Measurements from ENCODE around the gene SIRT5.

SIRT5 gene

GRCh38 chr6:13528777-13529343 is 45.5 kb upstream of the SIRT5 start:
- no peak overlapping the region for H3K4me3 ChIP-seq (ENCODE audit: control insufficient read depth in 1 of 7, extremely low read depth in 1 of 7, insufficient read depth in 4 of 7, low read depth in 2 of 7, low read length in 6 of 7)
- DNase-seq = no peak
- H3K9me3 ChIP-seq (ENCODE audit: control extremely low read depth in 1 of 5, control insufficient read depth in 4 of 5, insufficient read depth in 2 of 5, low read depth in 1 of 5, low read length in 4 of 5) = no peaks in the 10 kb centered on the region
- no peak overlapping the region for H3K27ac ChIP-seq (ENCODE audit: insufficient read depth in 1 of 2, low read depth in 1 of 2, low read length in 2 of 2, poor library complexity in 1 of 2, severe bottlenecking in 2 of 2)
- ChIA-PET POLR2A (no interaction called here), CTCF (interaction anchor here (1.0 to 1.6 kb wide), 4 partner anchors 11 to 46 kb away, joined by 3 to 6 read pairs (median 4); no protein-coding TSS in a partner anchor)
- 95% methylated on average over 6 of the region's 8 CpGs for WGBS (ENCODE audit: insufficient coverage)
- H3K27me3 ChIP-seq (replicated peaks in 2 of 5; ENCODE audit: control insufficient read depth in 4 of 5, insufficient read depth in 5 of 5, low read length in 4 of 5) = no peaks in the 10 kb centered on the region
- no peaks in the 10 kb centered on the region for H3K36me3 ChIP-seq (ENCODE audit: control insufficient read depth in 4 of 4, insufficient read depth in 4 of 4, low read length in 3 of 4)
- H3K4me1 ChIP-seq (ENCODE audit: control extremely low read depth in 1 of 4, control insufficient read depth in 4 of 4, insufficient read depth in 4 of 4, low read length in 3 of 4) = peaks cover 2 to 50% (median 42%) of the 10 kb centered on the region in 4 experiments

- no peaks in the 10 kb centered on the region for H3K27me3 ChIP-seq (replicated peaks in 2 of 5; ENCODE audit: control insufficient read depth in 4 of 5, insufficient read depth in 5 of 5, low read length in 4 of 5)
- H3K36me3 ChIP-seq (ENCODE audit: control insufficient read depth in 4 of 4, insufficient read depth in 4 of 4, low read length in 3 of 4) = no peaks in the 10 kb centered on the region
- ChIA-PET CTCF (interaction anchor here (0.7 to 1.9 kb wide), 5 partner anchors 78 to 198 kb away, joined by 3 to 6 read pairs (median 4); no protein-coding TSS in a partner anchor), POLR2A (interaction anchor here (0.7 kb wide), 1 partner anchor 204 kb away, joined by 3 read pairs; the partner anchor contains the start of gene TBC1D7)
- no peak for DNase-seq
- H3K9me3 ChIP-seq (ENCODE audit: control extremely low read depth in 1 of 5, control insufficient read depth in 4 of 5, insufficient read depth in 2 of 5, low read depth in 1 of 5, low read length in 4 of 5) = no peaks in the 10 kb centered on the region
- 81% methylated on average over 3 of the region's 4 CpGs for WGBS (ENCODE audit: insufficient coverage)
- H3K27ac ChIP-seq (ENCODE audit: insufficient read depth in 1 of 2, low read depth in 1 of 2, low read length in 2 of 2, poor library complexity in 1 of 2, severe bottlenecking in 2 of 2) = no peak overlapping the region
- peaks cover 2 to 24% (median 18%) of the 10 kb centered on the region in 4 experiments for H3K4me1 ChIP-seq (ENCODE audit: control extremely low read depth in 1 of 4, control insufficient read depth in 4 of 4, insufficient read depth in 4 of 4, low read length in 3 of 4)
- H3K4me3 ChIP-seq (ENCODE audit: control insufficient read depth in 1 of 7, extremely low read depth in 1 of 7, insufficient read depth in 4 of 7, low read depth in 2 of 7, low read length in 6 of 7) = no peak overlapping the region
These were observed 42.4 kb upstream of the SIRT5 start for GRCh38 chr6:13531956-13532355.

GRCh38 chr6:13534536-13534935 is 39.9 kb upstream of the SIRT5 start:
- no peaks in the 10 kb centered on the region for H3K27me3 ChIP-seq (replicated peaks in 2 of 5; ENCODE audit: control insufficient read depth in 4 of 5, insufficient read depth in 5 of 5, low read length in 4 of 5)
- peaks cover 0 to 3% (median 0%) of the 10 kb centered on the region in 4 experiments for H3K4me1 ChIP-seq (ENCODE audit: control extremely low read depth in 1 of 4, control insufficient read depth in 4 of 4, insufficient read depth in 4 of 4, low read length in 3 of 4)
- no peaks in the 10 kb centered on the region for H3K36me3 ChIP-seq (ENCODE audit: control insufficient read depth in 4 of 4, insufficient read depth in 4 of 4, low read length in 3 of 4)
- 96% methylated on average over 3 of the region's 3 CpGs for WGBS (ENCODE audit: insufficient coverage)
- no peak overlapping the region for H3K4me3 ChIP-seq (ENCODE audit: control insufficient read depth in 1 of 7, extremely low read depth in 1 of 7, insufficient read depth in 4 of 7, low read depth in 2 of 7, low read length in 6 of 7)
- POLR2A ChIA-PET = no interaction called here
- CTCF ChIA-PET = interaction anchor here (0.8 to 1.8 kb wide), 6 partner anchors 10 to 204 kb away, joined by 3 to 5 read pairs (median 3); no protein-coding TSS in a partner anchor
- no peak overlapping the region for H3K27ac ChIP-seq (ENCODE audit: insufficient read depth in 1 of 2, low read depth in 1 of 2, low read length in 2 of 2, poor library complexity in 1 of 2, severe bottlenecking in 2 of 2)
- DNase-seq = no peak
- no peaks in the 10 kb centered on the region for H3K9me3 ChIP-seq (ENCODE audit: control extremely low read depth in 1 of 5, control insufficient read depth in 4 of 5, insufficient read depth in 2 of 5, low read depth in 1 of 5, low read length in 4 of 5)

- WGBS (ENCODE audit: insufficient coverage) = no CpG with 5 or more reads among the region's 3 CpGs
- H3K27ac ChIP-seq (ENCODE audit: insufficient read depth in 1 of 2, low read depth in 1 of 2, low read length in 2 of 2, poor library complexity in 1 of 2, severe bottlenecking in 2 of 2) = no peak overlapping the region
- ChIA-PET POLR2A (no interaction called here), CTCF (interaction anchor here (0.6 to 1.8 kb wide), 8 partner anchors 11 to 205 kb away, joined by 3 to 5 read pairs (median 3); no protein-coding TSS in a partner anchor)
- DNase-seq = no peak
- no peak overlapping the region for H3K4me3 ChIP-seq (ENCODE audit: control insufficient read depth in 1 of 7, extremely low read depth in 1 of 7, insufficient read depth in 4 of 7, low read depth in 2 of 7, low read length in 6 of 7)
- no peaks in the 10 kb centered on the region for H3K9me3 ChIP-seq (ENCODE audit: control extremely low read depth in 1 of 5, control insufficient read depth in 4 of 5, insufficient read depth in 2 of 5, low read depth in 1 of 5, low read length in 4 of 5)
- no peaks in the 10 kb centered on the region for H3K36me3 ChIP-seq (ENCODE audit: control insufficient read depth in 4 of 4, insufficient read depth in 4 of 4, low read length in 3 of 4)
- peaks cover 0 to 2% (median 0%) of the 10 kb centered on the region in 4 experiments for H3K4me1 ChIP-seq (ENCODE audit: control extremely low read depth in 1 of 4, control insufficient read depth in 4 of 4, insufficient read depth in 4 of 4, low read length in 3 of 4)
- H3K27me3 ChIP-seq (replicated peaks in 2 of 5; ENCODE audit: control insufficient read depth in 4 of 5, insufficient read depth in 5 of 5, low read length in 4 of 5) = no peaks in the 10 kb centered on the region
These were observed 39.1 kb upstream of the SIRT5 start for GRCh38 chr6:13535306-13535705.

GRCh38 chr6:13536796-13537526 is 37.4 kb upstream of the SIRT5 start:
- POLR2A ChIA-PET = interaction anchor here (1.1 kb wide), 1 partner anchor 10 kb away, joined by 4 read pairs; no protein-coding TSS in a partner anchor
- no peaks in the 10 kb centered on the region for H3K27me3 ChIP-seq (replicated peaks in 2 of 5; ENCODE audit: control insufficient read depth in 4 of 5, insufficient read depth in 5 of 5, low read length in 4 of 5)

GRCh38 chr6:13537527-13537897 is 36.9 kb upstream of the SIRT5 start:
- POLR2A ChIA-PET = interaction anchor here (1.1 kb wide), 1 partner anchor 11 kb away, joined by 4 read pairs; no protein-coding TSS in a partner anchor
- Histone ChIP-seq H3K9me3 (ENCODE audit: control extremely low read depth in 1 of 5, control insufficient read depth in 4 of 5, insufficient read depth in 2 of 5, low read depth in 1 of 5, low read length in 4 of 5) (no peaks in the 10 kb centered on the region), H3K27ac (ENCODE audit: insufficient read depth in 1 of 2, low read depth in 1 of 2, low read length in 2 of 2, poor library complexity in 1 of 2, severe bottlenecking in 2 of 2) (no peak overlapping the region), H3K4me3 (ENCODE audit: control insufficient read depth in 1 of 7, extremely low read depth in 1 of 7, insufficient read depth in 4 of 7, low read depth in 2 of 7, low read length in 6 of 7) (no peak overlapping the region), H3K36me3 (ENCODE audit: control insufficient read depth in 4 of 4, insufficient read depth in 4 of 4, low read length in 3 of 4) (no peaks in the 10 kb centered on the region), H3K4me1 (ENCODE audit: control extremely low read depth in 1 of 4, control insufficient read depth in 4 of 4, insufficient read depth in 4 of 4, low read length in 3 of 4) (peaks cover 0 to 2% (median 0%) of the 10 kb centered on the region in 4 experiments), H3K27me3 (replicated peaks in 2 of 5; ENCODE audit: control insufficient read depth in 4 of 5, insufficient read depth in 5 of 5, low read length in 4 of 5) (no peaks in the 10 kb centered on the region)
- CTCF ChIA-PET = interaction anchor here (0.8 to 3.3 kb wide), 24 partner anchors 10 to 205 kb away, joined by 3 to 15 read pairs (median 4); partner anchors contain the start of gene SIRT5
- DNase-seq = no peak
- WGBS (ENCODE audit: insufficient coverage) = no CpG with 5 or more reads among the region's 2 CpGs

More at GRCh38 chr6:13536796-13537526, 37.4 kb upstream of the SIRT5 start:
- Histone ChIP-seq H3K27ac (ENCODE audit: insufficient read depth in 1 of 2, low read depth in 1 of 2, low read length in 2 of 2, poor library complexity in 1 of 2, severe bottlenecking in 2 of 2) (no peak overlapping the region), H3K4me3 (ENCODE audit: control insufficient read depth in 1 of 7, extremely low read depth in 1 of 7, insufficient read depth in 4 of 7, low read depth in 2 of 7, low read length in 6 of 7) (no peak overlapping the region), H3K4me1 (ENCODE audit: control extremely low read depth in 1 of 4, control insufficient read depth in 4 of 4, insufficient read depth in 4 of 4, low read length in 3 of 4) (peaks cover 0 to 2% (median 0%) of the 10 kb centered on the region in 4 experiments), H3K9me3 (ENCODE audit: control extremely low read depth in 1 of 5, control insufficient read depth in 4 of 5, insufficient read depth in 2 of 5, low read depth in 1 of 5, low read length in 4 of 5) (no peaks in the 10 kb centered on the region), H3K36me3 (ENCODE audit: control insufficient read depth in 4 of 4, insufficient read depth in 4 of 4, low read length in 3 of 4) (no peaks in the 10 kb centered on the region)
- 80% methylated on average over 1 of the region's 4 CpGs for WGBS (ENCODE audit: insufficient coverage)
- no peak for DNase-seq
- CTCF ChIA-PET = interaction anchor here (0.8 to 3.3 kb wide), 16 partner anchors 11 to 204 kb away, joined by 3 to 15 read pairs (median 5); no protein-coding TSS in a partner anchor
